Epidermal melanocyte (primary cell): ENCODE results near the gene SLC12A6.

Source experiments
- DNase-seq: peaks from one replicate; pipeline ENCODE4 v3.0.0; 2011; ENCODE audit warnings: low spot score; ENCODE audit not compliant: insufficient read length

SLC12A6 gene

GRCh38 chr15:34264076-34264475 lies 73.5 kb downstream of the SLC12A6 start:
- DNase-seq: no peak

DNA sequence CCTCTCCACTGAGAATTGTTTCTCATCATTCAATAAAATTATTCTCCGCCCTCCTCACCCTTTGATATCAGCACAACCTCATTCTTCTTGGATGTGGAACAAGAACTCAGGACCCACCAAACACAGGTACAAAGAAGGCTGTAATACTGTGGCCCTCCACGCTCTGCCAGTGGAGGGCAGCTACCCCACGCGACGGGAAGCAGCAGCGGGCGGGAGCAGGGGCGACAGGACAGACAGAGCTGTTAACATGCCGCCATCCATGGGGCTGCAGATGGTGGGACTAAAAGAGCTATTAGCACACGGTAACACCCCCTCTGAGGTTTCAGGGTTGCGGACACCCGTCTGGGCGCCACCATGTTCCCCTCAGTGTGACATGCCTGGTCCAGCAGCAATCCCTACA lies 75.2 kb downstream of the SLC12A6 start:
- no peak for DNase-seq

DNA sequence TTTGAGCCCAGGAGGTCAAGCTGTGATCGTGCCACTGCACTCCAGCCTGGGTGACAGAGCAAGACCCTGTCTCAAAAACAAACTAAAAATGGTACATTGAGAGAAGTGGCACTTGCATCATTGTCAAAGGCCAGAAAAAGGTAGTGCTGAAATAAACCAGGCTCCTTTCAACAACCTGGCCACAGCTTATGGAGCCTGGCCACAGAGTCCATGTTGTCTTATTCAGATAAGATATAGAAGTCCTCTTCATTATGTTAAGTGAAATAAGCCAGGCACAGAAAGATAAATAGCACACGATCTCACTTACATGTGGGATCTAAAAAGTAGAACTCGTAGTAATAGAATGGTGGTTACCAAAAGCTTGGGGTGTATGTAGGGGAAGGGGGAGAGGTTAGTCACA lies 78.0 kb downstream of the SLC12A6 start:
- no peak for DNase-seq

DNA sequence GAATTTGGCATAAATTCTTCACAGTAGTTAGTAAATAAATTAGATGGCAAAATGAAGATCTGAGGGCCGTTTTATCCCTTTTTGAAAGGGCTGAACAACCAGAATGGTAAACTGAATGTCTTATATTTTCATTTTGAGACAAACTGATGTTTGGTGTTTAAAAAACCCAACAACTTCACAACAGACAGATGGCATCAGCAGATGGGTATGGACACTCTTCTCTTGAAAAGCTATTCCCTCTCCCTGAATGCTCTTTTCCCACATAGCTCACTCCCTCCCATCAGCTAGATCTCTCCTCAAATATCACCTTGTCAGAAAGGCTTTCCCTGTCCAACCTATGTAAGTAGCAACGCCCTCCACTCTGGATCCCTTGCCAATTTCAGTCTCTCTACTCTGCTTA lies 79.4 kb downstream of the SLC12A6 start:
- no peak for DNase-seq

DNA sequence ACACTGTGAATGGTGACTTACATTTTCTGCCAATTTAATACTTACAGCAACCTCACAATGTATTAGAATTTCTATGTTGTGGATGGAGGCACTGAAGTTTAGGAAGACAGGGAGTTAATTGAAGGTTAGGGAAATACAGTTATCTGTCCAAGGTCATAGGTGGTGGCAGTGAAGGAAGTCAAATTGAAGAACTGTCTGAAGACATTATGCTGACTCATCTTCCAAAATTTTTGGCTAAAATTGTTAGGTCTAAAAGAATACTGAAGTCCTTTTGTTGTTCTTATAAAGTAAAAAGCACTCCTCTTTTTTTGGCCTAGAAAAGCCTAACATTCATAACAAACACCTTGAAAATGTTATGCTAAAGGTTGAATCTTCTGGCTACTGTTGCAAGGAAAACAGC lies 85.0 kb downstream of the SLC12A6 start:
- DNase-seq: no peak

- no peak for DNase-seq
These were observed 89.4 kb downstream of the SLC12A6 start for GRCh38 chr15:34248190-34248589.

DNA sequence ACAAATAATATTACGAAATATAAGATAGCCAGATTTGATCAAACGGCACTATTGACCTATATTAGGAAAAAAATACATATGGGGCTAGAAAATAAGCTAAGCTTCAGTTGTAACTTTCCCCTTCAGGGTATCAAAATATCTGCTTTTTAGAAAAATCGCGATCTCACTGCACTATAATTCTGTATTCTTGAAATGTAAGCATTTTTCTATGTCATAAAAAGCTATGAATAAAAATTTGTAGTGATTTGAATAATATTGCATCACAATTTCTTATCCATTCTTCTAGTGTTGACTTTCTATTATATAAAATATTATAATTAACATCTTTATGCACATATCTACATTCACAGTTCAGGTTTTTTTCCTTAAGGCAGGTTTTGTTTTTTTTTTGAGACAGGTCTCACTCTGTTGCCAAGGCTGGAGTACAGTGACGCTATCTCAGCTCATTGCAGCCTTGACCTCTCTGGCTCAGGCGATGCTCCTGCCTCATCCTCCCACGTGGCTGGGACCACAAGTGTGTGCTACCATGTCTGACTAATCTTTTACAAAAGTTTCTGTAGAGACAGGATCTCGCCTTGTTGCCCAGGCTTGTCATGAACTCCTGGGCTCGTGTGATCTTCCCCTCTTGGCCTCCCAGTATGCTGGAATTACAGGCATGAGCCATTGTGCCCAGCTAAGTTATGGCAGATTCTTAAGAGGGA lies 91.2 kb downstream of the SLC12A6 start:
- no peak for DNase-seq

DNA sequence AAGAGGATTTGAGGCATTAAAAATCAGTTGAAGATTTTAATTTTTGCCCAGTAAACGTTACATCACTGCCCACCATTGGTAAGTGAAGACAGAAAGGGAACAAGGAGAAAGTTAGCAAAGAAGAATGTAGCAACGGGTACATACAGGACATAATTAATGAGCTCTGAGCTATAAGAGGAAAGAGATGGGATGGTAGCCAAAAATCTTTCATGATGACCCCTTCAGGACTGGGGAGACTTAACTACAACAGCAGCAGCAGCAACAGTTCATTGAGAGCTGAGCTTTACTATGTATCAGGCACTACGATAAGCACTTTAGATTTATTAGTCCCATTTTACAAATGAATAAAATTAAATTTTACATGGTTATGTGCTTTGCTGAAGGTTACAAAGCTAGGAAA lies 94.4 kb downstream of the SLC12A6 start:
- DNase-seq: no peak

DNA sequence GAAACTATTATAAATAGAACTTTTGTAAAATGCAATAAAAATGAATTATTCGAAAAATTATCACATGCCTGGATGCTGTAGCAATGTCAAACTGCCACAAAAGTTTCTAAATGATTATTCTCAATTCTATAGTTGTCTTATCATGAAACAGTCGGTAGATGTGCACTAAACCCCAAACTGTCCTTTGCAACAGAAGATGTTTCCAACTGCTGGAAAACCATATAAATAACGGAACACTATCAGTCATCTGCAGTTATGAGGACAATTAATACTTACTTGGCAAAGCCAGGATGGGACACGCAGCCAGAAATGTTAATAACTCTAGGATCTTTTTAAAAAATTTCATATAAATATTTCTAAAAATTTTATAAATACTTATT lies 95.3 kb downstream of the SLC12A6 start:
- no peak for DNase-seq

DNA sequence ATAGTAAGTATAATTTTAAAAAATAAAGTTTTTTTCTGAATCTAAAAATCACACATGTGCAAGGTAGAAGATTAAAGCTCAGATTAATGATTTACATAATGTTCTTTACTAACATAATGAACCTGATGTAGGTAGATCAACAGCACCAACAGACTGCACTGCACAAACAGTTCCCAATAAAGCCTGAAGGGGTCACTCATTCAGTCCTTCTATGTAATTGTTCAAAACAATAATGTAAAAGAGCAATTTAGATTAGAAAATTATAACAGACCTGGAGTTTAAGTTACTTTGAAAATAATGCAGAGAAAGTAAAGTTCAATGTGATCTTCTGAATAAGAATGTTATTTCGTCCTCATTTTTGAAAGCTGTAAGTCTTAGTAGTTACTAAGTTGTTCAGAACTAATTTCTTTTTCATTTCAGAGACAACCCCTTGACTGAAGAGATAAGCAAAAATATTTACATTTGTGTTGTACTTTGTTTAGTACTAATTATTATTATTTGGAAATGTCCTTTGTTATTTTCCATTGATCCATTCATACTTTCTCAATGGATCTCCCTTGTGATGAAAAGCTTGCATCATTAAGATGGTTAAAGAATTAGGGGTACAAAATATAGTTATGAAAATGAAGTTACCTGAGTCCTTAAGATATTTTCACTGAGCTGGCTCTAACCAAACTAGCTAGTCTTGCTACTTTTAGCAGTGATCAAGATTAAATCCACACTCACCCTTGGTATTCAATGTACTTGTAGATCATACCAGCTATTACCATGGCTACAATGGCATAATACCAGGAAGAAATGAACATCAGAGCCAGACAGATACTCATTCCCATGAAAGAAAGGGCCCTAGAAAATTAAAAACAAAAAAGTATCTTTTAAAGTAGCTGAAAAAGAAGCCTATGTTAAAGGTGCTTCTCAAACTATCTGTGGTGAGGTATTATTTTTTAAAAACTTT lies 95.9 kb downstream of the SLC12A6 start:
- DNase-seq: peak; percentile 28

GRCh38 chr15:34240537-34240936 lies 97.0 kb downstream of the SLC12A6 start:
- DNase-seq: no peak

DNA sequence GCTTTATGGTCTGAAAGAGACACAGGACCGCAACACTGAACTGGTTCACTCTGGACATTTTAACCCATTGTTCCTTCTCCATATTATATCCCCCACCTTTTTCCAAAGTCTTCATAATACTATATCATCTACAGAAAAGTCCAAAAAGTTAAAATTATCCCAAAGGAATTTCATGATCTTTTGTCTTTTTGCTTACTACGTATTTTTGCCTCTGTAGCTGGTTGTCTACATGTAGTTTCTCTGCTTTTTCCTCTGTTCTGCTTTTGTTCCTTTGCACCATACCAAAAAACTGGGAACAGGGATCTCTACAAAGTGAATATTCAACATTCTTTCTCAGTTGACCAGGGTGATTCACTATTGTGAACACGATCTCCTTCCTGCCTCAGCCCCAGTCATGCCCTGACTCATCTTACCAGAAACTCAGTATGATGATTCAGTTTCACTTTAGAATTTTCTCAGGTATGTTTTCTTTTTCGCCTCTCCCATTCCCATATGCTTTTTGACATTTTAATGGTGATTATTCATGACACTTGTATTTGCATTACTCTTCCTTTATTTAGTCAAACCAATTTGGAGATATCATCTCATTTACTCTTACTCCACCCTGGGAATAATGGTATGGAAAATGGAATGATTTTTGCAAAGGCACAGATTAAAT lies 98.3 kb downstream of the SLC12A6 start:
- peak; percentile 56 for DNase-seq

- no peak for DNase-seq
These were observed 104.0 kb downstream of the SLC12A6 start for GRCh38 chr15:34233614-34234013.

DNA sequence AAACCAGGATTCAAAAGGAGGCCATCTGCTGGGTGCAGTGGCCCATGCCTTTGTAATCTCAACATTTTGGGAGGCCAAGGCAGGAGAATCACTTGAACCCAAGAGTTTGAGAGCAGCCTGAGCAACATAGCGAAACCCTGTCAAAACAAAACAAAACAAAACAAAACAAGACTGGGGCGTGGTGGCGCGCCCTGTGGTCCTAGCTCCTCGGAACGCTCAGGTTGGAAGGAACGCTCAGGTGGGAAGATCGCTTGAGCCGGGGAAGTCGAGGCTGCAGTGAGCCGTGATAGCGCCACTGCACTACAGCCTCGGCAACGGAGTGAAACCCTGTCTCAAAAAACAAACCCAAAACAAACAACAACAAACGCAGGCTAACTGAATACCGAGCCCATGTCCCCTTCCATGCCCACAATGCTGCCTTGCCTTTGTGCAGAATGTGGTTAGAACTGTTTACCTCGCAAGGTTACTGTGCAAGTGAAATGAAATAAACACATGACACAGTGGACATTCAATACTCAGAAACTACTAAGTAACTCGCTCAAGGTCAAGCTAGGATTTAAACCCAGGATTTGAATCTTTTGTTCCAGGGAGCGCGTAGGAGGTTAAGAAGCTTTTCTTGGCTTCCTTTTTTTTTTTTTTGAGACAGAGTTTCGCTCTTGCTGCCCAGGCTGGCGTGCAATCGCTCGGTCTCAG lies 113.5 kb downstream of the SLC12A6 start:
- DNase-seq: no peak

DNA sequence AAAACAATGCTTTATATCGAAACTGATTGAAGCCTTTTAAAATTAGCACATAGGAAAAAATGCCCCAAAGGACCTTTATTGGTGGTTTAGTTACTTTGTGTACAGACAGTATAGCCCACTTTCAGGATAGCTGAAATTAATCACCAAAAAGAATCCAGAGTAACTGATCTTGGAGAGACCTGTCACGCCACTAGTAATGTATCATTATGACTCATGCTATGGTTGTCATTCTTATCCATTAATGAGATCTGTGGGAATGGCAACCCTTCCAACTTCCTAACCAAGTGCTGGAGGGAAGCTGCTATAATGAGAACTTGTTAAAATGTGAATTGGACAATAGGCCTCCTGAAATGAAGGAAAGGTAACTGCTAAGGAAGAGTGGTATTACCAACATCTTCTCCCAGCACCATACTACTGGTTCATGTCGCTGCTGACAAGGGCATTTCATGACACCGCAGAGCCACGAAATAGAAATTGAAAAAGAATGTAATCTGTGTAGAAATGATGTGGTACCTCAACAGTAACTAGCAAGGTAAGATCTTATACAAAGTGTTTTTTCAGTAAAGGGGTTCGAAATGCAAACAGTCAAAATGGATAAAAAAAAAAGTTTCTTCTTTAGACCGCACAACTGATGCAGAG lies 119.9 kb downstream of the SLC12A6 start:
- DNase-seq: no peak

DNA sequence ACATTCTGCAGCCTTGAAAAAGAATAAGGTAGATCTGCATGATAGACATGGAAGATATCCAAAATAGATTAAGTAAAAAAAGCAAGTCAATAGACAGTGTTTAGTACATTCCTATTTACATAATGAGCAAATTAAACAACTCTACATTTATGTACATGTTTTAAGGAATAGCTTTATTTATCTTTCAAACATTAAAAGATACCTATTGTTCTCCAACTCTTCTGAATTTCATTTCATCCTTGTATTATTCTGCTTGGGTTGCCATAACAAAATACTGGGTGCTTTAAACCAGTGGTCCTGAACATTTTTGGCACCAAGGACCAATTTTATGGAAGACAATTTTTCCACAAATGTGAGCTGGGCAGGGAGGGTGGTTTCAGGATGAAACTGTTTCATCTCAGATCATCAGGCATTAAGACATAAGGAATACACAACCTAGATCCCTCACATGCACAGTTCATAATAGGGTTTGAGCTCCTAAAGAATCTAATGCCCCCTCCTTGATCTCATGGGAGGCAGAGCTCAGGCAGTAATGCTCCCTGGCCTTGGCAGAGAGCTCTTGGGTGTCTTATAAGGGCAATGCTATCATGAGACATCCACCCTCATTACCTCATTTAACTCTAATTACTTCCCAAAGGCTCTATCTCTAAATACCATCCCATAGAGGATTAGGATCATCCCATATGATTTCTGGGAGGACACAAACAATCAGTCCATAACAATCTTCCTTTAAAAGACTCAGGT lies 120.9 kb downstream of the SLC12A6 start:
- DNase-seq: no peak

DNA sequence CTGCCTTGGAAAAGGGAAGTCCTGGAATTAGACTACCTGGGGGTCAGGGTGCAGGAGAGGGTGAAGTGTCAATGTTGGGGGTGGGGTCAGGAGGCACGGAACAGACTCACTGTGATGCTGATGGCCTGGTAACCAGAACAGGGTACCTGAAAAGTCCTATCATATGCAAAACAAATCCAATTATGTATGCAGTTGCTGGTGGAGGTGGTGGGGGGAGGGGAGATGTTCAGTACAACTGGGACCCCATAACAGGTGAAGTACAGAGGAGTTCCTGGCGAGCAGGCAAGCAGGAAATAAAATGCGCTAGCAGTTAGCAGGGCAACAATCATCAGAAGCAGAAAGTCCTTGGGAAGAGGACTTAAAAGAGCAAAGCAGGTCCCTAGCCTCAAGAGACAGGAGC lies 123.4 kb downstream of the SLC12A6 start:
- no peak for DNase-seq

GRCh38 chr15:34213690-34214089 lies 123.9 kb downstream of the SLC12A6 start:
- DNase-seq: no peak

DNA sequence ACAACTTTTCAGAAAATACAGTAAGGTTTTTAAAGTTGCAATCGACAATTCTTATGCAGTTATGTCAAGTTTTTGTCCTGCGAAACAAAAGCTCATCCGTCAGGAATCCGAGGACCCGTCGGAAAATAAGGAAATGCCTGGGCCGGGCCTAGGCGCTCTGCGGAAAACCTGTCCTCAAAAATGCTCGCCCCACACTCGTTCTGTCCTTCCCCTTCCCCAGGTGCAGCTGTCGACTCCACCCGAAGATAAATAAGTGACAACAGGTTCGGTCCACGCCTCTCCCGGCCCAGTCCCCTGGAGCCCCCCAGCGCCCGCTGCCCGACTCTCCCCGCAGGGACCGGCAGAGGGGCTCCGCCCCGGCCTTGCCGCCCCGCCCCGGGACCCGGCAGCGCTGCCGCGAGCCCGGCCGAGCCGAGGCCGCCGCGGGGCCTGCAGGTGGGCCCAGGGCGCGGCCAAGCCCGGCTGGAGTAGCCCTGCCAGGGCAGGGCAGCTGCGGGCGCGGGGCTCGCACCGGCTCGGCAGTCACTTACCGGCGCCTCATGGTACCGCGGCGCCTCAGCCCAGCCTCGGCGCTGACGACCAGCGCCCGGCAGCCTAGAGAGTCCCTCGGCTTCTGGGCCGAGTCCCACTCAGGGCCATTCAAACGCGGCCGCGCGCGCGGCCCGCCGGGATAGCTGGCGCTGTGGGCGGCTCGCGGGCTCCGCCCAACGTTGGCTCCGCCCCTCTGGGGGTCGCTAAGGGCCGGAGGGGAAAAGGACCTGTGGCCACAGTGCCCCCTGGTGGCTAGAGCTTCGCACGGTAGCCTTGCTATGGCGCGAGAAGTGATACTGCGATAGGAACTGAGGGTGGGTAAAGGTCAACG lies 127.9 kb downstream of the SLC12A6 start, which contains the start of gene KATNBL1:
Gene KATNBL1, minus strand, starts transcription at position 676 of the 862 bp plus-strand sequence. CDS start 46,420 bp downstream, outside the sequence.
- peak; percentile 85 for DNase-seq
